ENCODE measurements around the gene LAMB2.

LAMB2 gene

DNA sequence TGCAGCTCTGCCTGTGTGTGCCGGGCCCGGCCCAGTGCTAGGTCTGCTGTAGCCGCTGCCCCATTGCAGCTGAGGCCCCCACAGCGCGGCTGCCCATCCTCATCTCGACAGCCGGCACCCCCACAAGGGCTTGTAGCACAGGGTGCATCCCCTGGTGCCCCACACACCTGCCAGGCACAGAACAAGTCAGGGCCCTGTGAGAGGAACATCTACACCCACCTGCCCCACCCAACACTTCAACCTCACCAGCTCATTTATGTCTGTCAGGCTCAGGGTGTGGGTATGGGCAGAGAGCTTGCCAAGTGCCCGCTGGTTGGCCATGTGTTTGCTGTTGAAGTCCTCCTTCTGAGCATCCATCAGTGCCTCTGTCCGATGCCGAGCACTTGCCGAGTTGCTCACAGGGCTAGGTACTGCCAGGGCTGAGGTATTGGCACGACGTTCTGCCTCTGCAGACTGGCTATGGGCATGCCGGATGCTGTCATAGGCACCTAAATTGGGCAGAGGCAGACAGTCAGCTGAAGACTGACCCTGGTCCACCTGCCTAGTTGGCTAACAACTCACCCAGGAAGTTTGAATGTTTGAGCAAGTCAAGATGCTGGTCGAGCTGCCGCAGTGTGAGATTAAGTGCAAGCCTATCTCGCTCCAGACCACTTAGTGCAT, 9.8 kb downstream of the LAMB2 start:
- Histone ChIP-seq H3K27ac (no peak overlapping the region), H3K4me3 (no peak overlapping the region)

DNA sequence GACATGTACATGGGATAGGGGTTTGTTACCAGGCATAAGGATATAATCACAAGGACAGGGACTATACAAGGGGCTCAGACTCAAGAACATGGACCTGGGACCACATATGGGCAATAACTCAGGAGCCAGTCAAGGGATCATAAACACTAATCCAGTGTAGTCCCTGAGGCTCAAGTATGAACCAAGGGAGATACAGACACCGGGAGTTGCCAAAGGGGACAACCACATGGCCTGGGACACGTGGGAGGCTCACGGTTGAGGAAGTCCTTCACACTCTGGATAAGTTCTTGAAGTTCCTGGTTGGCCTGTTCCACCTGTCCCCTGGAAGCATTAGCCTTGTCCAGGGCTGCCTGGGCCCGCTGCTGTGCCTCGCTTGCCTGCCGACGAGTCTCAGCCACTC, 10.4 kb downstream of the LAMB2 start:
- Histone ChIP-seq H3K27ac (no peak overlapping the region), H3K4me3 (no peak overlapping the region)

DNA sequence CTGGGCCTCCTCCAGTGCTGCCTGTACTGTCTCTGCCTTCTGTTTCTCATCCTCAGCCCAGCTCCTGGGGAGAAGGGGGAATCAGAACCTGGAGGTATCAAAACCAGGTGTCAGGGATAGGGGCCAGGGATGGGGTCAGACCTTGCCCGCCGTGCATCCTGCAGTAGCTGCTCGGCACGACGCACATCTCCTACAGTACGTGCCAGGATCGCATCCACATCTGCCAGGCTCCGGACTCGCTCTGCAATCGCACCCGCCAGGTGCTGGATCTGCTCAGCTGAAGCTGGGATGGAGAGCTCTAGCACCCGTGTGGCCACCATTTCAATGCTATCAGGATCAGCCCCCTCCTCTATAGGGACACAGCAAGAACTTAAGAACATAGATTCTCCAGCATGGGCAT, 10.8 kb downstream of the LAMB2 start:
- H3K27ac ChIP-seq = peak overlapping the region in 1 of 21 experiments; percentile 96
- no peak overlapping the region for H3K4me3 ChIP-seq

DNA sequence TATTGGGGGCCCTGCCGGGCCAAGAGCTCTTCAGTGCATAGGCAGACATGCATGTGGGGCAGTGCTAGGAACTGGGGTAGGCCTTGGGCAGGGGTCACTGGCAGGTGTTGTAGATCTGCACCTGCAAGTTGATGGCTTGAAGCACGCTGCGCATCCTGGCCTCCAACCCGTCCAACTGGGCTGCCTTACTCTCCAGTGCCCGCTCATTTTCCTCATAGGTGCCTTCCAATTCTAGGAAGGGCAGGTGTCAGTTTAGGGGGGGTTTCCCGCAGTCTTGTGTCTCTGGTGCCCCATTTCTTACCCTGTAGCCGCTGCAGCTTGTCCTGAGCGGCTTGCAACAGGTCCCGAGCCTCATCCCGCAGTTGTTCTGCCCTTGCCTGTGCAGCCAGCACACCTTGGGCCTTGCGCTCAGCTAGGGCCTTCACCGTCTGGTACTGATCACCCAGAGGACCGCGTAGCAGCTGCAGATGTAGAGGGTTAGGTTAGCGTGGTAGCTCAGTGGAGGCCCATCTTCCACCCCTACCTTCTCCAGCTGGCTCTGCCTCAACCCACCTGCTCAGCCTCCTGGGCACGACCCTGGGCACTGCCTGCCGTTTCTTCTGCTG, 11.6 kb downstream of the LAMB2 start:
- H3K4me3 ChIP-seq = peak overlapping the region; percentile 61 to 97 (median 78)

DNA sequence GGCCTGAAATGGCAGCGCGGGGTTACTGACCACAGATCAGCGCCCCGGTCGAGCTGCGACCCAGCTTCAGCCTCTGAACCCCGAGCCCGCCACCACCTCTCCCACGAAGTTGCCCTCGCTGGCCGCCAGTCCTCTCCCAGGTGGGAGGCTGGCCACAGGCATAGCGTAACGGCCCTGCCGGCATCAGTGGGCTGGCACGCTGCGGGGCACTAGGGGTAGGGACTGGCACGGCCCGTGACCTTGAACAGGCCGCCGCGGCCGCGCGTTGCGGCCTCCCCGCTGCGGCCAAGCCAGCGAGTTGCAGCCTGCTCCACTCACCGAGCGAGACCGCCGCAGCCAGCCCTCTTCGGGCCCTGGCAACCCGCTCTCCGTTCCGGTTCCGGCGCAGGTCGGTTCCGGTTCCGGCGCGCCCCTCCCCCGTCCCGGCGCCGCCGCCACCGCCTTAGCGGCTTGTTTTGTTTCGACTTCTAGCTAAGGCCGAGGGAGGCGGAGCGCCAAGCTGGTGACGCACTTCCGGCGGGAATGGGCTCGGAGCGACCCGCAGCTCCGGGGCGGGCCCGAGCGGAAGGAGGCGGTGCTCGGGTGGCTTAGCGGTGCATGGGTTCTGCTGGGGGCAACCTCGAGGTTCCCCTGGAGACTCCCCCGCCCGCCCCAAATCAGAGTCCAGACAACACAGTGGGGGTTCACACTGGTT, 12.3 kb downstream of the LAMB2 start, which contains the start of gene USP19:
Gene USP19, minus strand, starts transcription at position 386 of the 694 bp plus-strand sequence. CDS start 1,678 bp downstream, outside the sequence.
- Histone ChIP-seq H3K27ac (peak within 1 kb of the TSS; percentile 78 to 99 (median 96)), H3K4me3 (peak within 1 kb of the TSS; percentile 61 to 97 (median 78))

More for the DNA sequence above, 11.6 kb downstream of the LAMB2 start:
- peak overlapping the region; percentile 47 to 99 (median 96) for H3K27ac ChIP-seq

DNA sequence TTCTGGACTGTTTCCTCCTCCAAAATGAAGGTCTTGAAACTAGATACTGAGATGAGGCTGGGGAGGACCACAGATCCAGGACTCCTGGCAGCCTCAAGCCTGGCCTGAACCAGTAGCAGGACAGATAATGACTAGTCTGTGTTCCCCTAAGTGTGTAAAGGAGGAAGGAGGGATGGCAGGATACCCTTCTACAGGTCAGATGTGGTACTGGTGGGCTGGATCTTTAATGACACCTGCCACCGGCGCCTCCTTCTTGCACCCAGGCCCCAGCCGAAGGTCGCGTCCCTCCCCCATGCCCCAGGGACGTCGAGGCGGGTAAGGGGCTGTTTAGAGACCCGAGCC, 12.8 kb downstream of the LAMB2 start:
- Histone ChIP-seq H3K27ac (peak overlapping the region; percentile 78 to 99 (median 96)), H3K4me3 (peak overlapping the region; percentile 61 to 97 (median 78))

DNA sequence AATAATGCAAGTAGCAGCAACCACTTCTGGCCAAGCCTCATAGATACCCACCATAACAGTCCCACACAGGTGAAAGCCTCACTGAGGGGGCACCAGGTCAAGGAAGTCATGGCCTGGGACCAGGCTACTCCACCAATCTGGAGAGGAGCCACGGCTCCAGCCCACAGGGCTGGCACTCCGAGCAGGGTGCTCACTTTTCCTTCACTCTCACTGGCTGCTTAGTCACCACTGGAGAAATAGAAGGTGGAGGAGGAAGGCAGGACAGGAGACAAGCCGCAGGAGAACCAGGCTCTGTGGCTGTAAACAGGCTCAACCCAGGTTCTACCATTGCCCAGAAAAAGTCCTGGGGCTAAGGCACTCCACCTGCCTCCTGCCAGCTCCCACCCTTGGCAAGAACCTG, 13.4 kb downstream of the LAMB2 start:
- Histone ChIP-seq H3K27ac (peak overlapping the region in 19 of 21 experiments; percentile 88 to 99 (median 97)), H3K4me3 (peak overlapping the region; percentile 61 to 97 (median 78))

DNA sequence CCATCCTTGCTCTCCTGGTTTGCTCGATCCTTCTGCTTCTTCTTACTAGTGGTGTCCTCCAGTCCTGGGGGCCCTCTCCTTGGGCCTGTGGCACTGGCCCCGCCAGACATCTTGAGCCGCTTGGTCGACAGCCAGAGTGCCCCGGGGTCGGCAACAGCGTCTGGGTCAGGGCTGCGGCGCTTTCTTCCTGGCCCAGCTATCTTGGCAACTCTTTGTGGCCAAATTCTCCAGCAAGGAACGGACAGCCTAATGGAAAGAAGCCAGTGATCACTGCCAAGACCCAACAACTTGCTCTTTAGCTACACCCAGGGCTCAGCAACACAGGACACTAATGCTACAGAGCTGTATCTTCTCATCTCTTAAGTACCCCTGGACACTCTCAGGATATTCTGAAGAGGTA, 13.8 kb downstream of the LAMB2 start:
- H3K27ac ChIP-seq = peak overlapping the region in 13 of 21 experiments; percentile 50 to 99 (median 97)
- no peak overlapping the region for H3K4me3 ChIP-seq

DNA sequence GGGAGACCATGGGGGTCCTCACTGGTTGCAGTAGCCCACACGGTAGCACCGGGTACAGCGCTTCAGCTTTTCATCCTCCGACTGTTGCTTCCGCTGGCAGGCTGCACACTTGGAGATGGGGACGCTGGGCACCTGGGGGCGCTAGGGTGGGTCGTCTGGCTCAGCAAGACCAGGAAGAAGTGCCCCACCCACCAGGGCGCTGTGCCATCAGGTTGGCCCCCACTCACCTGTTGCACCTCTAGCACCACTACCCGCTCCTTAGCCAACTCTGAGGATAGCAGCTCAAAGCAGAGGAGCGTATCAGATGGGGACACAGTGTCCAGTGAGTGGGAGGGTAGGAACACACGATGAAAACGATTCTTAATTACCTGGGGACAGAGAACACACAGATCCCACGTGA, 20.6 kb downstream of the LAMB2 start:
- Histone ChIP-seq H3K4me3 (no peak overlapping the region), H3K27ac (no peak overlapping the region)

DNA sequence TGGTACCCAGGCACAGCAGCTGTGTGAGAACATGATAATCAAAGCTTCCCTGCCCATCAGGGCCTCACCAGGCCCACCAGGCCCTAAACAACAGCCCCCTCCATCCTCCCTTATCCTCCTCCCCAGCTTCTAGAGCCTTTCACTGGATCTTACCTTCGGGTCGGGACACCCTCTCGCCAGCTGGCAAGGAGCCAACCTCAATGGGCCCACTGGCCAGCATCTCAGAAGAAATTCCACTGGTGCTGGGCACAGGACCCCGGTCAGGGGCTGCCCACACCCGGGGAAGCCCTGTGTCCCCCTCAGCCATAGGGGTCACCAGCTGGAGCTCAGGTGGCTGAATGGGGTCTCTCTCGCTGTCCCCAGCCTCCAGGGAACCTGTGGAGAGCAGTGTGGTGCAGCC, 21.5 kb downstream of the LAMB2 start:
- Histone ChIP-seq H3K27ac (no peak overlapping the region), H3K4me3 (no peak overlapping the region)

DNA sequence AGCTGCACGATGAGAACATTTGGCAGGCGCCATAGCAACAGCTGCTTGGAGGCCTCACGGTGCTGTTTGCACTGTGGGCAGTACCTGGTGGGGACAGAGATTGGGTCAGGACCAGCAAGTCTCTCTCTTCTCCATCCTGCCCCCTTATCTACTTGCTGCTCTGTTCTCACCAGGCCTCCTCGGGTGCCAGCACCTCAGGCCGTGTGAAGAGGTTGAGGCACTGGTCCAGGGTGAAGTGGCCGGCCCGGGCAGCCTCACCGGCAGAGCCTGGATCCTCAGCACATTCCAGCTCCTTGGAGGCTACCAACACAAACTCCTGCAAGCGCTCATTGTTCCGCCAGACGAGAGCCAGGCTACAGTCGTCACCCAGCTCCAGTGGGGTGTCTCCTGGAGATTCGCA, 22.1 kb downstream of the LAMB2 start:
- H3K27ac ChIP-seq = no peak overlapping the region
- no peak overlapping the region for H3K4me3 ChIP-seq

DNA sequence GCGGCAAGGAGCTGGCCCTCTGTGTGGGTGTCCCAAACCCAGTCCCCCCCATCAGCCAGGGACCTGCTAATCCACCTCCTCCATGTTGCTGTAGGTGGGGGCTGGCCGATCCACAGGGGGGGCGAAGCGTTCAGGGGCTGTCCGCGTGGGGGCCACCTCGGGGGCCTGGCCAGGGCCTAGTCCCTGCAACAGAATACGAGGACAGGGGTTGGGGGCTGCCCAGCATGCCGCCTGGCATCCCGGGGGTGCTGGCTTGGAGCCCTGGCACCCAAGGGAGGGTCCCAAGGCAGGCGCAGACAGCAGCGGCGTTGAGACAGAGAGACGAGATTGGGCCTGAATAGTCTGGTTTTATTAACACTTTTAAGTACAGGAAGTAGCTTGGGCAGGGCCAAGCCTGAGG, 24.5 kb downstream of the LAMB2 start:
- Histone ChIP-seq H3K27ac (no peak overlapping the region), H3K4me3 (no peak overlapping the region)

DNA sequence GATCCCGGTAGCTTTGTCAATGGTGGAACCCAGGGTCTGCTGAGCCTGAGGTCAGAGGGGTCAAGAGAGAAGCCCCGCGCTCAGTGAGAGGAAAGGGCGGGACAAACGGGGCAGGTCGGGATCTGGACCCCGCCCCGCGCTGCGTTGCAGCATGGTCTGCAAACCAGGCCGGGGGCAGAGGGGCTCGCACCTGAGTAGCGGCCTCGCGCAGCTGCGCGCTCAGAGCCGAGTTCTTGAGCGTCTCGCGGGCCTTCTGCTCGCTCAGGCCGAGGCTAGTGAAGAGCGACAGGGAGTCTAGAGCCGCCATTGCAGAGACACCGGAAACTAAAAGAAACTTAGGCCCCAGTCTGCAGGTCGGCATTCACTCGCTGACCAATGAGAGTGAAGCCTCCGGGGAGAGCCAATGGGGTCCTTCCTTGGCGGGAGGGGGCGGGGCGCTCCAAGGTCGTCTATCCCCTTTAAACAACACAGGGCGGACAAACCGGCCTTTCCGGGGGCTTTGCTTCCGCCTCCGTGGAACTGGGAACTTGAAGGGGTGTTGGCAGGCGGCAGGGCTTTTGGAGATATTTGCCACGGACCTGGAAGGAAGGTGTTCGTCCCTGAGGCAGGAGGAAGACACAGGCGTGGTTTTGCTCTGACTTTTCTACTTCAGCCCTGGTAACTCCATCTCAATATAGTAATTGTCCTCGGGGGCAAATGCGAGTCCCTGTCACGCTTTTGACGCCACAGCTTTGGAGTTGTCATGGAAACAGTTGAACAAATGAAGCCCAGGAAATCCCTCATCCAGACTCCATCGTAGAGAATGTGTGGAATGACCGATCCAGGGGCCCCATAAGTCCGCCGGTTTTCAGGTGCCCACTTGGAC, 28.2 kb downstream of the LAMB2 start, which contains the start of gene QARS1:
Gene QARS1, minus strand, starts transcription at position 331 of the 865 bp plus-strand sequence. Its CDS starts 24 bp downstream, at position 307.
- Histone ChIP-seq H3K27ac (peak within 1 kb of the TSS; percentile 74 to 99 (median 92)), H3K4me3 (peak within 1 kb of the TSS; percentile 64 to 97 (median 72))

DNA sequence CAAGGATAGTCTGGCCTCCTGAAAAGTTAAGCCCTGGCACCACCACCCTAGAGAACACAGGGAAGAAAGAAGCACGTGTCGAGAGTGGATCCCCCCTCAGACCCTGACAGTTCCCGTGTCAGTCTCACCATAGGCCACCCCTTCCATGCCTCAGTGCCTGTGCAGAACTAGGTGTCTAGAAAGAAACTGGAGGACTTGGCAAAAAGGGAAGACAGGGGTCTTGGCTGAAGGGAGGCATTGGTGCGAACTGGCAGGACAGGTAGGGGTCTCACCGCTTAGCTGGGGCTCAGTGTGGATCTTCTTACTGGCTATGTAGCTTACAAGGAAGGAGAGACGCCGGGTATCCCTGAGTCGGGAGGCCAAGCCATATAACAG, 28.8 kb downstream of the LAMB2 start:
- Histone ChIP-seq H3K27ac (peak overlapping the region; percentile 74 to 99 (median 92)), H3K4me3 (peak overlapping the region; percentile 64 to 97 (median 72))

DNA sequence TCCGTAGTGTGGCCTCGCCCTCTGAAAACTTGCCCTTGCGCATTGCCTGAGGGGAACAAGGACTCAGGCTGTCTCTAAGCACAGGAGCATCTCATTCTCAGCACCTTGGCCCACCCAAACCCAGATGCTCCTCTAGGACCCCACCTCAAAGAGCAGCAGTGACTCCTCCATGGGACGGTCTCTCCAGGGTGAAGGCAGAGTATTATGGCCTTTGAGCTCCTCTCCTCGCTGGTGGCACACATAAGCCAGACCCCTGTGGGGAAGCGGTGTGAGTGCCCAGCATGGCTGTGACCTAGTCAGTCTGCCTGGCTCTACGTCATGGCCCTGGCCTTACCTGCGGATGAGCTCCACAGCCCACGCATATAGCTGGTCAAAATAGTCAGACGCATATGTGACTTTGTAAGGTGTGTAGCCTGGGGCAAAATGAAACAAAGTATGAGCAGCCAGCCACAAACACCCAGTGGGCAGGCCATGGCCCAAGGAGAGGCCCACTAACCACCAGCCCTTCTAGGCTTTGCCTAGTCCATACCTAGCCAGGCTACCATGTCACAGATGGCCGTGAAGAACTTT, 32.7 kb downstream of the LAMB2 start:
- H3K4me3 ChIP-seq = no peak overlapping the region
- no peak overlapping the region for H3K27ac ChIP-seq

DNA sequence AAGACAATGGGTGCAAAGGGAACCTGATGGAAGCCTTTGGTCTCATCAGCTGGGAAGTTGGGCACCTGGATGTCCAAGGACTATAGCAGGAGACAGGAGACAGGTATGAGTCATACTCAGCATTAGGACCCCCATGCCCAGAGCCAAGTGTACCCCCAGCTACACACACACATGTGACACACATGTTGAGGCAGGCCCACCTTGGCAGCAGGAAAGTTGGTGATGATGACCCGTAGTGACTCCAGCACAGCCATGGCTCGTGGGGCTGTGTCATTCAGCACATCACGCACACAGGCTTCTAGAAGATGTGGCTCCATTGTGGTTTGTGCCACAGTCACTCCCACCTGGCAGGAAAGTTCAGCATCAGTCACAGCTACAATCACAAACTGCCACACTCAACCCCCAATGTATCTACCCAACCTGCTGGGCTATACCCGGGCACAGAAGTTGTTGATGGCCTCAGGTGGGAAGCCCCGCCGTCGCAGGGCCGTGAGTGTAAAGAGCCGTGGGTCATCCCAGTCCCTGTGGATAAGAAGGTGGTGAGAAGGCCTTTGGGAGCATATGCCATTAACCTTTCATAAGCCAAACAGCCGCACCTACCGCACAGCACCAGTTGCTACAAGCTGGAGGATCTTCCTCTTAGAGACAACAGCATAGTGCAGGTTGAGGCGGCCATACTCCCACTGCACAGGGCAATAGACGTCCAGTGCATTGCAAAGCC, 33.8 kb downstream of the LAMB2 start:
- Histone ChIP-seq H3K27ac (no peak overlapping the region), H3K4me3 (no peak overlapping the region)

DNA sequence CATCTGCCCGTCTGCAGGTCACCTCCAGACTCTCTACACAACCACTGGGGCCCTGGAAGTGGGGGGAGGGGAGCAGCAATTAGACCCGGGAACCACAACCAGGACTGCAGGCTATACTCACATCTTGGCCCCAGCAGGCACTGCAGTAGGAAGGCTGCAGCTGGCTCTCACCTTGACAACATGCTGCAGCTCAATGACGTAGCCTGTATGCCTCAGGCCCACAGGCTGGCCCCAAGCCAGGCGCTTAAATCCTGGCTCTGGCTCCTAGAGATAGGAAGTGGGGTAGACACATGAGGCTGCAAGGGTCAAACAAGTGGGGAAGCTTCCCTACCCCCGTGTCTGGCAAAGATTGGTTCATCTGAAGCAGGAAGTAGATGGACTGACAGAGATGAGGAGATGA, 34.4 kb downstream of the LAMB2 start:
- Histone ChIP-seq H3K27ac (no peak overlapping the region), H3K4me3 (no peak overlapping the region)

DNA sequence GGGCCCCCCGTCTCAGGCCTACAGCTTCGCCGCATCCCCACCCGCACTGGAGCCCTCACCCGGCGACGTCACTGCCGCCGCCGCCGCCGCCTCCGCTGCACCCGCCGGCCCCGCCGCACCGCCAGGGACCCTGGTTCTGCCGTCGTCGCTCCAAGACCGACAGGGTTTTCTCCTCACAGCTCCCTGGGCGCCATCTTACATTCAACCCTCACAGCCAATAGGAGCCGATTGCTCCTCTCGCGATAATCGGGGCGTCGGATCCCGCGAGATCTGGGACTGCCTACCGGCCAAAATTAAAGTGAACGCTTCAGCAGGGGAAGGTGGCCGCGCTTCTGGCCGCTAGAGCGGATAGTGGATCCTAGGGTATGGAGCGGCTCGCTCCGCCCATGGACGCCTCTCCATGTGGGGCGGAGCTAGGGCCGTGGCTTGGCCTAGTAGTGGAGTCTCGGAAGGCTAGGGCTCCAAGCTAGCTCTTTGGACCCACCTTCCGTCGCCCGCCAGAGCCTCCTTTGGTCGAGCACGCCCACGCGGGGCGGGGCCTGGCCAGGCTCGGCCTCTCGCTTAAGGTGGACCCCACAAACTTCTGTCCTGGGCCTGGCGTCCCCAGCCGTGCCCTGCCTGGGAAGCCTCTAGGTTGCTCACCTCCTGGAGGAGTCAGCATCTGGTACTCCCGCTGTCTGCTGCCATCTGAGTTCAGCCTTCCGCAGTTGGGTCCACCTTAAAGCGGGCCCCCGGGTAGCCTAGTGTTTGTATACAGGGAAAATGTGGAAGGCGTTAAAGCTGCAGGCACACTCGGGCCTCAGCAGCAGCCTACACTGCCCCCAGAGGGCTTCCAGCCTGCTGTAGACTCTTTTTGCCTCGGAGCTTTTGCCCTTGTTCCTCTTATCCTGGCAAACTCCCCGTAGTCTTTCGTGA, 38.7 kb downstream of the LAMB2 start, which contains the start of gene QRICH1:
Gene QRICH1, minus strand, starts transcription at position 219 of the 915 bp plus-strand sequence. CDS start 17,054 bp downstream, outside the sequence.
- peak within 1 kb of the TSS; percentile 85 to 100 (median 96) for H3K4me3 ChIP-seq
- peak within 1 kb of the TSS; percentile 86 to 99 (median 97) for H3K27ac ChIP-seq

Measured in skin epidermis (tissue), 12 donors.